OCI-LY1 (cell line): ENCODE measurements around the gene ACTR5.

Experiments
- CTCF ChIP-seq: fragments of 200-600 bp; sonication (generic), shearing (Covaris generic); IDR thresholded peaks from 2 replicates; pipeline ENCODE4 v1.5.1; 2017; ENCODE audit warnings: mild to moderate bottlenecking, antibody characterized with exemption, low read length, moderate library complexity, mixed read lengths
- EZH2 ChIP-seq: fragments of 200-600 bp; sonication (generic), shearing (Covaris generic); IDR thresholded peaks from 2 replicates; pipeline ENCODE4 v1.8.0; 2017; ENCODE audit warnings: borderline replicate concordance, mixed run types, mild to moderate bottlenecking, antibody characterized with exemption, low read length, moderate library complexity, mixed read lengths

- TF ChIP-seq CTCF: no peak
- no peak for TF ChIP-seq EZH2
Measured at GRCh38 chr20:38774167-38774566, 25.9 kb downstream of the ACTR5 start.
